Activated CD8-positive, alpha-beta memory T cell treated with anti-CD3 and anti-CD28 coated beads for 36 hours (primary cell): ENCODE results near the gene GPR84. TPM values are rescaled to one million over a fixed set of nuclear protein-coding genes. Genes with fewer than 3 reads are reported as not detected.

Experiments used
- CTCF ChIA-PET: fragments of 350-600 bp; sonication (Branson Sonifier 250); formaldehyde crosslinking; loops from one replicate; lab custom pipeline; 2021; ENCODE audit warnings: antibody characterized with exemption; lab: Charles Lee
- POLR2A ChIA-PET: fragments of 350-600 bp; sonication (Branson Sonifier 250); formaldehyde crosslinking; loops from one replicate; lab custom pipeline; 2021; ENCODE audit warnings: antibody characterized with exemption; lab: Charles Lee
- total RNA-seq, 2 experiments: library from RNA; stranded (reverse); gene quantifications; one replicate each; pipeline ENCODE4 v1.2.3, GENCODE V29; 2021

GPR84 gene
- total RNA-seq, 2 experiments from 2014 or later, result 0.11 to 0.31 TPM

DNA sequence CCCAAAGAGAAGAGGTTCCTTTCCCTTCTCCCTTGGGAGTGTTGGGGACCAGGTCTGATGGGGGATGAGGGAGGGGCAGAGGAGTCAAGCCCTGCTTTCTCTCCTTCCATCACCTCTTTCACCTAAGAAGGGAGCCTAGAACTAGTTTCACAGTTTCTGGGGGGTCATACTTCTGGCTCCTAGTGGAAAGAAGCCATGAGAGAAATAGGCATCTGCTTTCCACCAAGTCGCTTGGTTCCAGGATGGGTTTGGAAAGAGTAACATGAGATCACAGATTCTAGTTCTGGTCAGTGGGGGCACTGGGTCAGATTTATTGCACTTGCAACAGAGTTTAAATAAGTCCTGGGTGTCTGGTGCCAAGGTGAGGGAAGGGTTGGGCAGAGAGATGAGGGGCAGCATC is 30.7 kb upstream of the GPR84 start:
- POLR2A ChIA-PET, result no interaction called here
- CTCF ChIA-PET, result interaction anchor here (1.3 to 11.4 kb wide), 2 partner anchors 9 to 43 kb away, joined by 5 to 165 read pairs; no protein-coding TSS in a partner anchor

DNA sequence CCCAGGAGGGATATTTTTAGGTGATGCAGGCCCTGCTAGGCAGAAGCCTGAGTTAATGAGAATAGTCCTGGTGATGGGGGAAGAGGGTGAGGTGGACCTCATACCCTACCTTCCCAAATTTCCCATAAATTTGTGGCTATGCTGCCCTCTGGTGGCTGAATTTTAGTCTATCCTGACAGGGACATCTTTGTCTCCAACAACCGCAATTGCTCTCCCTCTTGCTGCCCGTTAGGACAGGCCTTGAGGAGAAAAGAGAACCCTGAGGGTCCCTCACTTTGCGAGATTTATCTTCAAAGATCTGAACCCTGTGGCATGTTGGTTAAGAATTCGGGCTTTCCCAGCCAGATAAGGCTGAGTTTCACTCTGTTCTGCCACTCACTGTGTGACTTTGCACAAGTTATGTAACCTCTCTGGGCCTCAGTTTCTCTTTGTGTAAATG is 30.0 kb upstream of the GPR84 start:
- ChIA-PET POLR2A (no interaction called here), CTCF (interaction anchor here (1.1 to 3.5 kb wide), 3 partner anchors 9 to 22 kb away, joined by 3 to 17 read pairs (median 6); no protein-coding TSS in a partner anchor)

GRCh38 chr12:54393743-54394142 is 29.5 kb upstream of the GPR84 start:
- POLR2A ChIA-PET, result no interaction called here

GRCh38 chr12:54393207-54393609 is 28.9 kb upstream of the GPR84 start:
- POLR2A ChIA-PET, result no interaction called here
- CTCF ChIA-PET, result interaction anchor here (0.6 to 3.5 kb wide), 6 partner anchors 10 to 47 kb away, joined by 3 to 17 read pairs (median 5); partner anchors contain the start of gene ITGA5

More at GRCh38 chr12:54393743-54394142, 29.5 kb upstream of the GPR84 start:
- CTCF ChIA-PET, result interaction anchor here (0.6 to 3.5 kb wide), 6 partner anchors 10 to 46 kb away, joined by 3 to 17 read pairs (median 5); partner anchors contain the start of gene ITGA5

- ChIA-PET CTCF (interaction anchor here (0.9 to 3.5 kb wide), 5 partner anchors 11 to 47 kb away, joined by 4 to 17 read pairs (median 6); partner anchors contain the start of gene ITGA5), POLR2A (no interaction called here)
These were observed 28.4 kb upstream of the GPR84 start for GRCh38 chr12:54392485-54393206.

GRCh38 chr12:54390668-54391551 is 26.6 kb upstream of the GPR84 start:
- ChIA-PET POLR2A (no interaction called here), CTCF (interaction anchor here (1.0 to 3.5 kb wide), 5 partner anchors 8 to 49 kb away, joined by 3 to 17 read pairs (median 6); no protein-coding TSS in a partner anchor)

GRCh38 chr12:54390176-54390667 is 25.9 kb upstream of the GPR84 start:
- ChIA-PET CTCF (interaction anchor here (1.0 kb wide), 1 partner anchor 9 kb away, joined by 6 read pairs; no protein-coding TSS in a partner anchor), POLR2A (no interaction called here)

GRCh38 chr12:54389607-54390175 is 25.4 kb upstream of the GPR84 start:
- ChIA-PET CTCF (no interaction called here), POLR2A (no interaction called here)

- POLR2A ChIA-PET, result no interaction called here
- CTCF ChIA-PET, result no interaction called here
These were observed 24.8 kb upstream of the GPR84 start for GRCh38 chr12:54389134-54389508.

DNA sequence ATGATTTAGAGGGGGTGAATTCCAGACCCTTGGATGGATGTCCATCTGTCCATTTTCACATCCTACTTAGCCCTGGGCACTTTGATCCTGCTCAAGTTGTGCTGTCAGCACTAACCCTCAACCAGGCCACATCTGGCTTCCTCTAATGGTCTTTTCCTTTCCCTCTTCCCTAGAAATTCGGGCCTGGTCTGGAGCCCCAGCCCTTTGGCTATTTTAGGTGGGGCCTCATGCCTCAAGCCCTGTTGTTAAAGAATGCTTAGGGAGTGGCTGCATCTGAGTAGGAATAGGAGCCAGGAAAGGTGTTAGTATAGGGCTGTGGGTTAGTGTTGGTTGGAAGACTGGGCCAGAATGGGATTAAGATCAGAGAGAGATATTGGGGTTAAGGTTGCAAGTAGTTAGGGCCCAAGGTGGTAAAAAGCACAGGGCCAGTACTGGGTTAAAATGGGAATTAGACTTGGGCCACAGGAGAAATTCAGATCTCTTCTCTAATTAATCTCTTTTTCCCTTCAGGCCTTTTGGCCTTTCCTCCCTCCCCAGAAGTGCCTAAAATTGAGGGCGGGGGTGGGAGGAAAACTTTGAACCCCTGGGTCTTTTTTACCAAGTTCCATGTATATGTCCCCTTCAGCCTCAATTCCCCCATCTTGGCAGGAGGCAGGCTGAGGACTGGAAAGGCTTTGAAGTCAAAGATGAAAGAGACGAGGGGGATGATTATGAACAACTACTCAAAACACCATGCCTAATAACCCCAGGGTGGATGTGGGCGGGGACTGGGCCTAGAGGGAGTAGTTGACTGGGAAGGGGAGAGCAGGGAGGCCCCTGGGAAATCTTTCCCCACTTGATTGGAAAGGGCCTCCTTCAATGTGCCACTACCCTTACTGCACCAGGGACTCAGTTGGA is 24.2 kb upstream of the GPR84 start:
- ChIA-PET CTCF (interaction anchor here (0.5 to 3.0 kb wide), 4 partner anchors 9 to 217 kb away, joined by 3 to 15 read pairs (median 3); no protein-coding TSS in a partner anchor), POLR2A (interaction anchor here (0.6 kb wide), 1 partner anchor 136 kb away, joined by 3 read pairs; no protein-coding TSS in a partner anchor)

DNA sequence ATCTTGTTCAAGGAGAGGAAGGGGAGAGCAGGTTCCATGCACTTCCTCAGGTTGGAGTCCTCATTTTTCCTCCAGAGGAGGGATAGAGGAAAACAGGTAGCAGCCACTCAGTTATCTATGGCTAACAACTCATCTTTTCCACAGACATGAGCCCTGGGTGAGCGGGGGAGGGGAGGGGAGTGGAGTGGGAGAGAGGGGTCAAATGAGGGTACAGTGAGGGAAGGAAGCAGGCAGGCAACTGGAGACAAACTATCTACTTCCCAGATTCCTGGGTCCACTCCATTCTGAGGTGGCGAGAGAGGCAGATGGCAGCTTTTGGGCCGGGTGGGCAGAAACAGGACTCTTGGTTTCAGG is 22.8 kb upstream of the GPR84 start:
- POLR2A ChIA-PET, result no interaction called here
- CTCF ChIA-PET, result interaction anchor here (0.7 to 3.0 kb wide), 3 partner anchors 8 to 171 kb away, joined by 3 to 15 read pairs (median 3); no protein-coding TSS in a partner anchor

DNA sequence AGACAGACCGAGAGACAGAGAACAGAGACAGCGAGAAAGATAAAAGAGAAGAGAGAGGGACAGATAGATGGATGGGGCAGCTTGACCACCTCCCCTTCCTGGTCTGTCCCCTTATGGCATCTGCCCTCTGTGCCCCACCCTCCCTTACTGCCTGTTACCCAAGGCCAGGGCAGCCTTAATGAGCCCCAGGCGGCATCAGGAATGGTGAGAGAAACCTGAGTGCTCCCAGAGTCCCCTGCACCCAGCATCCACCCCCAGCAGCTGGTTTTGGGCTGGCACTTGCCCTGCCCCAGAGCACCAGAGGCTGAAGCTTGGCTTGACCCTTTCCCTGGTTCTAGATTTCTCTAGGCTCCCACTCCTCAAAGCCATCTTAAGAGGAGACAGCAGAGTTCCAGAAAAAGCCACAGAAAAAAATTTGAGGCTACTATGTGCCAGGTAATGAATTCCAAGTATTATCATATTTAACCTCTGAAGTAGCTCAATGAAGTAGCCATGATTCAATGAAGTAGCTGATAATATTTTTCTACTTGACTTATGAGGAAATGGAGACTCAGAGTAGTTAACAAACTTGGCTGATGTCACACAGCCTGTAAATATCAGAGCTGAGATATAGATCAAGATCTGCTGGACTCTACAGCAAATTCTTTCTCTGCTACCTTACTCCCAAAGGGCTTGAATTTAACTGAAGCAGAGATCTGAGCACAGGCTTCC is 22.3 kb upstream of the GPR84 start:
- POLR2A ChIA-PET, result no interaction called here
- CTCF ChIA-PET, result interaction anchor here (0.6 to 3.0 kb wide), 6 partner anchors 7 to 171 kb away, joined by 3 to 15 read pairs (median 3); no protein-coding TSS in a partner anchor

GRCh38 chr12:54385251-54385914 is 21.1 kb upstream of the GPR84 start:
- ChIA-PET CTCF (interaction anchor here (0.6 to 3.0 kb wide), 5 partner anchors 14 to 194 kb away, joined by 4 to 15 read pairs (median 4); no protein-coding TSS in a partner anchor), POLR2A (no interaction called here)

DNA sequence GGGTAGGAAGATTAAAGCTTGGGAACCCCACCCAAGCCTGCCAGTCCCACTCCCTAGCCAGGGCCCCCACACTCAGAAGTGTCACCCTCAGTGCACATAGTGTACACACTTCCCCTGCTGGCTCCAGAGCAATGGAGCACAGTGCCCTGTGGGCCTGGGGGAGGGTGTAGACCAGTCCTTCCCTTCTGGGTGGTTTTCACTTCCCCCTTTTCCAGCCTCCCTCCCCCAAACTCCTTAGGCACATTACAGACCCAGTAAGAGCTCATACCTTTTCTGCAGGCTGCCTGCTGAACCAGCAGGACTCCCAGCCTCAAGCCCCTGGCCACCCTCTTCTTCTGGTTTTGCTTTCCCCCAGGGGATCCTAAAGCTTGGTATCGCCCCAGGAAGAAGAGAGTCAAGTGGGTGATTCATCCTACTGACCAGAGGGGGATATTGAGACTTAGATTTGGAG is 20.3 kb upstream of the GPR84 start, which contains the start of gene ZNF385A:
TSS of gene ZNF385A (minus strand) at position 143 of the 451 bp plus-strand sequence. CDS start 219 bp downstream, outside the sequence.
- ChIA-PET CTCF (interaction anchor here (0.8 to 1.6 kb wide), 2 partner anchors 16 to 19 kb away, joined by 4 read pairs; no protein-coding TSS in a partner anchor), POLR2A (interaction anchor here (0.6 kb wide), 1 partner anchor 83 kb away, joined by 10 read pairs; no protein-coding TSS in a partner anchor)

- CTCF ChIA-PET, result interaction anchor here (0.6 to 2.9 kb wide), 7 partner anchors 10 to 163 kb away, joined by 3 to 12 read pairs (median 4); no protein-coding TSS in a partner anchor
- POLR2A ChIA-PET, result no interaction called here
These were observed 18.8 kb upstream of the GPR84 start for GRCh38 chr12:54383041-54383609.

DNA sequence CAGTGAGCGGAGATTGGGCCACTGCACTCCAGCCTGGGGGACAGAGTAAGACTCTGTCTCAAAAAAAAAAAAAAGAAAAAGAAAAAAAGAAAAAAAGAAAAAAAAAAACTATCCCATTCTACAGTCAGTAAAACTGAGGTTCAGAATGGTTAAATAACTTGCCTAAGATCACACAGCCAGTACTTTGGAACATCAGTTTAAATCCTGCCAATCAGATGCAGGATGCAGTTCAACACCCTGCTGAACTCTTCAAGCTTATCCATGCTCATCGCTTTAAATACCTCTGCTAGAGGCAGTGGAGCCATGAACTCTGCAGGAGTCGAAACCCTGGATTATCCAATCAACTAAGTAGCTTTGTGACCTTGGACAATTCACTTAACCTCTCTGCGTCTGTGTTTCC is 16.9 kb upstream of the GPR84 start:
- CTCF ChIA-PET, result interaction anchor here (1.3 to 3.2 kb wide), 8 partner anchors 11 to 87 kb away, joined by 3 to 18 read pairs (median 12); partner anchors contain the start of gene NFE2
- POLR2A ChIA-PET, result interaction anchor here (0.7 kb wide), 1 partner anchor 106 kb away, joined by 5 read pairs; no protein-coding TSS in a partner anchor
